ENCODE measurements around the gene SNX8.

GRCh38 chr7:2299131-2299829, 15.0 kb downstream of the SNX8 start:
- no peak for TF ChIP-seq ZNF302 (CRISPR knock-in tag; IDR thresholded peaks at IDR 0.05)
- TF ChIP-seq, protein P1, sequence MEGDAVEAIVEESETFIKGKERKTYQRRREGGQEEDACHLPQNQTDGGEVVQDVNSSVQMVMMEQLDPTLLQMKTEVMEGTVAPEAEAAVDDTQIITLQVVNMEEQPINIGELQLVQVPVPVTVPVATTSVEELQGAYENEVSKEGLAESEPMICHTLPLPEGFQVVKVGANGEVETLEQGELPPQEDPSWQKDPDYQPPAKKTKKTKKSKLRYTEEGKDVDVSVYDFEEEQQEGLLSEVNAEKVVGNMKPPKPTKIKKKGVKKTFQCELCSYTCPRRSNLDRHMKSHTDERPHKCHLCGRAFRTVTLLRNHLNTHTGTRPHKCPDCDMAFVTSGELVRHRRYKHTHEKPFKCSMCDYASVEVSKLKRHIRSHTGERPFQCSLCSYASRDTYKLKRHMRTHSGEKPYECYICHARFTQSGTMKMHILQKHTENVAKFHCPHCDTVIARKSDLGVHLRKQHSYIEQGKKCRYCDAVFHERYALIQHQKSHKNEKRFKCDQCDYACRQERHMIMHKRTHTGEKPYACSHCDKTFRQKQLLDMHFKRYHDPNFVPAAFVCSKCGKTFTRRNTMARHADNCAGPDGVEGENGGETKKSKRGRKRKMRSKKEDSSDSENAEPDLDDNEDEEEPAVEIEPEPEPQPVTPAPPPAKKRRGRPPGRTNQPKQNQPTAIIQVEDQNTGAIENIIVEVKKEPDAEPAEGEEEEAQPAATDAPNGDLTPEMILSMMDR (IDR thresholded peaks at IDR 0.05): no peak
- TF ChIP-seq RAD21 (conservative IDR thresholded peaks at IDR 0.05 in 1 of 2, IDR thresholded peaks at IDR 0.05 in 1 of 2): no peak
- TF ChIP-seq POLR2A (IDR thresholded peaks at IDR 0.05; ENCODE audit: low read length): no peak
- TF ChIP-seq NR3C1 (IDR thresholded peaks at IDR 0.05): no peak
- TF ChIP-seq KDM1A (IDR thresholded peaks at IDR 0.05; ENCODE audit: low read depth): no peak
- TF ChIP-seq KDM5A (IDR thresholded peaks at IDR 0.05): no peak
- TF ChIP-seq TP53 (CRISPR knock-in tag; IDR thresholded peaks at IDR 0.05): no peak

Measured in A549 (cell line).